K562 (cell line): ENCODE measurements around the gene RNF180.

Experiments used
- ATF7 ChIP-seq: fragments of 450-650 bp; IDR thresholded peaks from 2 replicates; pipeline ENCODE4 v1.7.1; 2014; ENCODE audit warnings: mild to moderate bottlenecking, moderate library complexity
- CAMTA2 ChIP-seq: fragments of 250-450 bp; sonication (Bioruptor Pico); conservative IDR thresholded peaks from 2 replicates; pipeline ENCODE4 v1.5.1; 2022
- KAT8 ChIP-seq: fragments of 450-650 bp; IDR thresholded peaks from 2 replicates; pipeline ENCODE4 v1.6.1; 2016; ENCODE audit warnings: low read depth, mild to moderate bottlenecking
- MYC ChIP-seq, 2 experiments: fragments of 250-450 bp in 1 of 2; sonication (Bioruptor Pico) in 1 of 2; IDR thresholded peaks; 2 replicates each; pipeline versions ENCODE4 v1.5.1 to v1.6.1; 2012 to 2021; ENCODE audit warnings: low read depth in 2 of 2, borderline replicate concordance in 1 of 2, improper control_type of control experiment in 1 of 2, low read length in 1 of 2, mild to moderate bottlenecking in 1 of 2, moderate library complexity in 1 of 2
- POLR2AphosphoS5 ChIP-seq: IDR thresholded peaks from 2 replicates; pipeline ENCODE4 v1.6.1; 2011; ENCODE audit warnings: mild to moderate bottlenecking, low read depth, low read length, moderate library complexity; ENCODE audit not compliant: control insufficient read depth, insufficient read depth
- RBM17 ChIP-seq: fragments of 200-400 bp; formaldehyde crosslinking; IDR thresholded peaks from 2 replicates; pipeline ENCODE4 v1.6.1; 2017; ENCODE audit warnings: low read depth, mild to moderate bottlenecking, low read length, borderline replicate concordance
- SMAD3 ChIP-seq: fragments of 450-650 bp; formaldehyde crosslinking; conservative IDR thresholded peaks from 2 replicates; pipeline ENCODE4 v1.4.0; 2020; ENCODE audit warnings: mild to moderate bottlenecking
- ZNF311 ChIP-seq: fragments of 250-450 bp; sonication (Bioruptor Pico); IDR thresholded peaks from 2 replicates; pipeline ENCODE4 v1.4.0; 2020; ENCODE audit warnings: mild to moderate bottlenecking, moderate library complexity
- ZNF644 ChIP-seq: fragments of 200-800 bp; sonication (Bioruptor generic); IDR thresholded peaks from 2 replicates; pipeline ENCODE4 v1.6.1; 2016; ENCODE audit warnings: low read depth, missing genetic modification characterization, missing compliant biosample characterization
- TF ChIP-seq, protein P1 (sequence below), 3 experiments: IDR thresholded peaks in 2 of 3; conservative IDR thresholded peaks in 1 of 3; 2 replicates each; pipeline ENCODE4 v1.5.1; 2011 to 2012; ENCODE audit warnings: low read length in 3 of 3, mild to moderate bottlenecking in 3 of 3, control low read depth in 2 of 3, improper control_type of control experiment in 1 of 3, inconsistent platforms in 1 of 3, low read depth in 1 of 3, mixed read lengths in 1 of 3, moderate library complexity in 1 of 3; ENCODE audit not compliant: insufficient read depth in 2 of 3
- TF ChIP-seq, protein P2 (sequence below): fragments of 450-650 bp; conservative IDR thresholded peaks from 2 replicates; pipeline ENCODE4 v1.6.1; 2016; ENCODE audit warnings: missing genetic modification characterization, low read depth, mild to moderate bottlenecking, missing compliant biosample characterization, moderate library complexity
- TF ChIP-seq, protein P3 (sequence below): fragments of 450-650 bp; IDR thresholded peaks from 2 replicates; pipeline ENCODE4 v1.6.1; 2016; ENCODE audit warnings: low read depth
- TF ChIP-seq, protein P4 (sequence below): fragments of 450-650 bp; IDR thresholded peaks from 2 replicates; pipeline ENCODE4 v1.6.1; 2016; ENCODE audit warnings: missing biosample characterization, missing genetic modification characterization

DNA sequence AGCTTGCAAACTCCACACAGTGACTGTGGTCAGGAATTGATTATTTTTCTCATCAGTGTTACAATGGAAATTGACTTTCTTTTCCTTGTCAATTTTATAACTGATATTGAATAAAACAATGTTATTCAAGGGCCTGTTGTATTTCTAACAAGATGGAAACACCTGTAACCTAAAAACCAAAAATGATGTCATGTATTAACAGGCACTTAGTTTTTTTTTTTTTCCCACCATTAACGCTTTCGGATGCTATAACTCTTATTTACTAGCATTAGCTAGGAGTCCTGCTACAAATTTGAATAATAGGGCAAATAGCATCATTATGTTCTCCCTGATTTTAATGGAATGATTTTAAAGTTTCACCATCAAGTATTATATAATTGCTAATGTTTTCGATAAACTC lies 30.3 kb downstream of the RNF180 start:
- no peak for TF ChIP-seq MYC (IDR thresholded peaks at IDR 0.05; ENCODE audit: low read depth, low read length)
- no peak for TF ChIP-seq MYC (CRISPR knock-in tag; IDR thresholded peaks at IDR 0.05; ENCODE audit: borderline replicate concordance, low read depth)
- TF ChIP-seq, protein P1, sequence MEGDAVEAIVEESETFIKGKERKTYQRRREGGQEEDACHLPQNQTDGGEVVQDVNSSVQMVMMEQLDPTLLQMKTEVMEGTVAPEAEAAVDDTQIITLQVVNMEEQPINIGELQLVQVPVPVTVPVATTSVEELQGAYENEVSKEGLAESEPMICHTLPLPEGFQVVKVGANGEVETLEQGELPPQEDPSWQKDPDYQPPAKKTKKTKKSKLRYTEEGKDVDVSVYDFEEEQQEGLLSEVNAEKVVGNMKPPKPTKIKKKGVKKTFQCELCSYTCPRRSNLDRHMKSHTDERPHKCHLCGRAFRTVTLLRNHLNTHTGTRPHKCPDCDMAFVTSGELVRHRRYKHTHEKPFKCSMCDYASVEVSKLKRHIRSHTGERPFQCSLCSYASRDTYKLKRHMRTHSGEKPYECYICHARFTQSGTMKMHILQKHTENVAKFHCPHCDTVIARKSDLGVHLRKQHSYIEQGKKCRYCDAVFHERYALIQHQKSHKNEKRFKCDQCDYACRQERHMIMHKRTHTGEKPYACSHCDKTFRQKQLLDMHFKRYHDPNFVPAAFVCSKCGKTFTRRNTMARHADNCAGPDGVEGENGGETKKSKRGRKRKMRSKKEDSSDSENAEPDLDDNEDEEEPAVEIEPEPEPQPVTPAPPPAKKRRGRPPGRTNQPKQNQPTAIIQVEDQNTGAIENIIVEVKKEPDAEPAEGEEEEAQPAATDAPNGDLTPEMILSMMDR (IDR thresholded peaks at IDR 0.05 in 2 of 3, conservative IDR thresholded peaks at IDR 0.05 in 1 of 3; ENCODE audit: insufficient read depth in 2 of 3, low read depth in 1 of 3, low read length in 3 of 3), result no peak
- TF ChIP-seq SMAD3 (CRISPR knock-in tag), result no peak
- no peak for TF ChIP-seq ZNF644 (tag)
- TF ChIP-seq, protein P2, sequence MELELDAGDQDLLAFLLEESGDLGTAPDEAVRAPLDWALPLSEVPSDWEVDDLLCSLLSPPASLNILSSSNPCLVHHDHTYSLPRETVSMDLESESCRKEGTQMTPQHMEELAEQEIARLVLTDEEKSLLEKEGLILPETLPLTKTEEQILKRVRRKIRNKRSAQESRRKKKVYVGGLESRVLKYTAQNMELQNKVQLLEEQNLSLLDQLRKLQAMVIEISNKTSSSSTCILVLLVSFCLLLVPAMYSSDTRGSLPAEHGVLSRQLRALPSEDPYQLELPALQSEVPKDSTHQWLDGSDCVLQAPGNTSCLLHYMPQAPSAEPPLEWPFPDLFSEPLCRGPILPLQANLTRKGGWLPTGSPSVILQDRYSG (tag), result no peak
- TF ChIP-seq RBM17, result no peak
- TF ChIP-seq ATF7, result no peak
- no peak for TF ChIP-seq ZNF311 (CRISPR knock-in tag)
- TF ChIP-seq KAT8, result no peak
- TF ChIP-seq, protein P3, sequence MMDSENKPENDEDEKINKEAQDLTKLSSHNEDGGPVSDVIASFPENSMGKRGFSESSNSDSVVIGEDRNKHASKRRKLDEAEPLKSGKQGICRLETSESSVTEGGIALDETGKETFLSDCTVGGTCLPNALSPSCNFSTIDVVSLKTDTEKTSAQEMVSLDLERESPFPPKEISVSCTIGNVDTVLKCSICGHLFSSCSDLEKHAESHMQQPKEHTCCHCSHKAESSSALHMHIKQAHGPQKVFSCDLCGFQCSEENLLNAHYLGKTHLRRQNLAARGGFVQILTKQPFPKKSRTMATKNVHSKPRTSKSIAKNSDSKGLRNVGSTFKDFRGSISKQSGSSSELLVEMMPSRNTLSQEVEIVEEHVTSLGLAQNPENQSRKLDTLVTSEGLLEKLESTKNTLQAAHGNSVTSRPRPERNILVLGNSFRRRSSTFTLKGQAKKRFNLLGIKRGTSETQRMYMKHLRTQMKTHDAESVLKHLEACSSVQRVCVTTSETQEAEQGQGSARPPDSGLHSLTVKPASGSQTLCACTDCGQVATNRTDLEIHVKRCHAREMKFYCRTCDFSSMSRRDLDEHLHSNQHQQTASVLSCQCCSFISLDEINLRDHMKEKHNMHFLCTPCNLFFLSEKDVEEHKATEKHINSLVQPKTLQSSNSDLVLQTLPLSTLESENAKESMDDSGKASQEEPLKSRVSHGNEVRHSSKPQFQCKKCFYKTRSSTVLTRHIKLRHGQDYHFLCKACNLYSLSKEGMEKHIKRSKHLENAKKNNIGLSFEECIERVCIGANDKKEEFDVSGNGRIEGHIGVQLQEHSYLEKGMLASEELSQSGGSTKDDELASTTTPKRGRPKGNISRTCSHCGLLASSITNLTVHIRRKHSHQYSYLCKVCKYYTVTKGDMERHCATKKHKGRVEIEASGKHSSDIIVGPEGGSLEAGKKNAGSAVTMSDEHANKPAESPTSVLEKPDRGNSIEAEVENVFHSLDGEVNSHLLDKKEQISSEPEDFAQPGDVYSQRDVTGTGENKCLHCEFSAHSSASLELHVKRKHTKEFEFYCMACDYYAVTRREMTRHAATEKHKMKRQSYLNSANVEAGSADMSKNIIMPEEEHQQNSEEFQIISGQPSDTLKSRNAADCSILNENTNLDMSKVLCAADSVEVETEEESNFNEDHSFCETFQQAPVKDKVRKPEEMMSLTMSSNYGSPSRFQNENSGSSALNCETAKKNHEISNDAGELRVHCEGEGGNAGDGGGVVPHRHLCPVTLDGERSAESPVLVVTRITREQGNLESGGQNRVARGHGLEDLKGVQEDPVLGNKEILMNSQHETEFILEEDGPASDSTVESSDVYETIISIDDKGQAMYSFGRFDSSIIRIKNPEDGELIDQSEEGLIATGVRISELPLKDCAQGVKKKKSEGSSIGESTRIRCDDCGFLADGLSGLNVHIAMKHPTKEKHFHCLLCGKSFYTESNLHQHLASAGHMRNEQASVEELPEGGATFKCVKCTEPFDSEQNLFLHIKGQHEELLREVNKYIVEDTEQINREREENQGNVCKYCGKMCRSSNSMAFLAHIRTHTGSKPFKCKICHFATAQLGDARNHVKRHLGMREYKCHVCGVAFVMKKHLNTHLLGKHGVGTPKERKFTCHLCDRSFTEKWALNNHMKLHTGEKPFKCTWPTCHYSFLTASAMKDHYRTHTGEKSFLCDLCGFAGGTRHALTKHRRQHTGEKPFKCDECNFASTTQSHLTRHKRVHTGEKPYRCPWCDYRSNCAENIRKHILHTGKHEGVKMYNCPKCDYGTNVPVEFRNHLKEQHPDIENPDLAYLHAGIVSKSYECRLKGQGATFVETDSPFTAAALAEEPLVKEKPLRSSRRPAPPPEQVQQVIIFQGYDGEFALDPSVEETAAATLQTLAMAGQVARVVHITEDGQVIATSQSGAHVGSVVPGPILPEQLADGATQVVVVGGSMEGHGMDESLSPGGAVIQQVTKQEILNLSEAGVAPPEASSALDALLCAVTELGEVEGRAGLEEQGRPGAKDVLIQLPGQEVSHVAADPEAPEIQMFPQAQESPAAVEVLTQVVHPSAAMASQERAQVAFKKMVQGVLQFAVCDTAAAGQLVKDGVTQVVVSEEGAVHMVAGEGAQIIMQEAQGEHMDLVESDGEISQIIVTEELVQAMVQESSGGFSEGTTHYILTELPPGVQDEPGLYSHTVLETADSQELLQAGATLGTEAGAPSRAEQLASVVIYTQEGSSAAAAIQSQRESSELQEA, result no peak
- no peak for TF ChIP-seq POLR2AphosphoS5
- no peak for TF ChIP-seq CAMTA2 (CRISPR knock-in tag)
- TF ChIP-seq, protein P4, sequence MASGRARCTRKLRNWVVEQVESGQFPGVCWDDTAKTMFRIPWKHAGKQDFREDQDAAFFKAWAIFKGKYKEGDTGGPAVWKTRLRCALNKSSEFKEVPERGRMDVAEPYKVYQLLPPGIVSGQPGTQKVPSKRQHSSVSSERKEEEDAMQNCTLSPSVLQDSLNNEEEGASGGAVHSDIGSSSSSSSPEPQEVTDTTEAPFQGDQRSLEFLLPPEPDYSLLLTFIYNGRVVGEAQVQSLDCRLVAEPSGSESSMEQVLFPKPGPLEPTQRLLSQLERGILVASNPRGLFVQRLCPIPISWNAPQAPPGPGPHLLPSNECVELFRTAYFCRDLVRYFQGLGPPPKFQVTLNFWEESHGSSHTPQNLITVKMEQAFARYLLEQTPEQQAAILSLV (tag), result no peak
